AG09319 (cell line): Measurements from ENCODE around the gene TMEM213.

Experiments used
- DNase-seq: peaks from one replicate; pipeline ENCODE4 v3.0.0-alpha.2; 2010; ENCODE audit warnings: low read depth; ENCODE audit errors: extremely low read depth
- CTCF ChIP-seq: IDR thresholded peaks from 2 replicates; pipeline ENCODE4 v1.5.1; 2011; ENCODE audit warnings: low read depth, mild to moderate bottlenecking, inconsistent platforms, low read length, moderate library complexity

The TMEM213 gene

GRCh38 chr7:138797715-138798320 lies at the start of gene TMEM213, which contains the start of gene ATP6V0A4:
TMEM213 (plus strand) TSS chr7:138797994; CDS start chr7:138798105, 111 bp downstream.
ATP6V0A4 (minus strand) TSS chr7:138798196; CDS start chr7:138771247, 26,949 bp downstream.
- DNase-seq: no peak
- TF ChIP-seq CTCF: no peak

- TF ChIP-seq CTCF: no peak
- DNase-seq: no peak
Observed at GRCh38 chr7:138748666-138749065, 49.1 kb upstream of the TMEM213 start.

- DNase-seq: no peak
- TF ChIP-seq CTCF: no peak
Observed at GRCh38 chr7:138749960-138750359, 47.8 kb upstream of the TMEM213 start.

GRCh38 chr7:138750473-138750872 lies 47.3 kb upstream of the TMEM213 start:
- DNase-seq: no peak
- no peak for TF ChIP-seq CTCF

- no peak for DNase-seq
- TF ChIP-seq CTCF: no peak
Observed at GRCh38 chr7:138750901-138751464, 46.8 kb upstream of the TMEM213 start.

GRCh38 chr7:138752518-138753149 lies 45.2 kb upstream of the TMEM213 start:
- no peak for TF ChIP-seq CTCF
- DNase-seq: no peak

GRCh38 chr7:138753150-138753518 lies 44.7 kb upstream of the TMEM213 start:
- no peak for TF ChIP-seq CTCF
- no peak for DNase-seq
